HG02798 (cell line): ENCODE results near the gene OGT.
"Not testable (repeated sequence)": the region's sequence is repeated elsewhere in the genome, so short reads cannot be mapped to it uniquely, and the experiment has no call there.

Source experiments
- ATAC-seq: cut with Tn5 transposase; IDR thresholded peaks from one replicate; pipeline ENCODE4 v1.9.1; 2021; ENCODE audit warnings: mild to moderate bottlenecking; ENCODE audit not compliant: unreplicated experiment, poor library complexity

The OGT gene

DNA sequence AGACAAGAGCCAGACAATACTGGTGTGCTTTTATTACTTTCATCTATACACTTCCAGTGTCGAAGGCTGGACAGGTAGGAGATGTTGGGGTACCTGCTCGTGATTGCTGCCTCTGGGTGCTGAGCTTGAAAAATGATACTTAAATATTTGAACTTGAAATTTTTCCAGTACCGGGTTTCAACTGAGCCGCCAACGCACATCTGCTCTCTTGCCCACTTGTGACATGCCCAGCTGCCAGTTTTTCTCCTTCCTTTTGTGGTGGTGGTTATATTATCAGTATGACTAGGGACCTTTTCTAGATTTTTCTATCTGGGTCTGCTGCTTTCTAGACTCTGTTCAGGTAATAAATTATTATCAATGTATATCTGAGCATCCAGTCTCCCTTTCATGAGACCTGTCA lies 3.4 kb downstream of the OGT start:
- no peak for ATAC-seq

DNA sequence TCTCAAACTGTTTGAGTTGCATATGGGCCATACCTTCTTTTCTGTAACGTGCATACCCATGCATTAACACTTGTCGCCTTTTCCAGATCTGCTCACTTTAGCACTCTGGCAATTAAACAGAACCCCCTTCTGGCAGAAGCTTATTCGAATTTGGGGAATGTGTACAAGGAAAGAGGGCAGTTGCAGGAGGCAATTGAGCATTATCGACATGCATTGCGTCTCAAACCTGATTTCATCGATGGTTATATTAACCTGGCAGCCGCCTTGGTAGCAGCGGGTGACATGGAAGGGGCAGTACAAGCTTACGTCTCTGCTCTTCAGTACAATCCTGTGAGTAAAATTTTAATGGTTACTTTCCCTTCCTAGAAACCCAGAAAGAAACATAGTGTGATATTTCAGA lies 4.8 kb downstream of the OGT start:
- no peak for ATAC-seq

DNA sequence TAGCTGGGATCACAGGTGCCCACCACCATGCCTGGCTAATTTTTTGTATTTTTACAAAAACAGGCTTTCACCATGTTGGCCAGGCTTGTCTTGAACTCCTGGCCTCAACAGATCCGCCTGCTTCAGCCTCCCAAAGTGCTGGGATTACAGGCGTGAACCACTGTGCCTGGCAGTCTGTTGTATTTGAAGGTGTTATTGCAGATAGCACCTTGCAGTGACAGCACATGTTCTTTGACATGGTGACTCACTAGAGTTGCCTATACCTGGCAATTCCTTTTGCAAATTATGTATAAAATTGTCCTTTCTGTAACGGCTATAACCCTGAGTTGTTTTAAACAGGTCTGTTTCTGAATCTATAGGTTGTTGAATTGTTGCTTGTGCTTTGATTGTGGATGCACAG lies 7.9 kb downstream of the OGT start:
- ATAC-seq: peak; percentile 25

DNA sequence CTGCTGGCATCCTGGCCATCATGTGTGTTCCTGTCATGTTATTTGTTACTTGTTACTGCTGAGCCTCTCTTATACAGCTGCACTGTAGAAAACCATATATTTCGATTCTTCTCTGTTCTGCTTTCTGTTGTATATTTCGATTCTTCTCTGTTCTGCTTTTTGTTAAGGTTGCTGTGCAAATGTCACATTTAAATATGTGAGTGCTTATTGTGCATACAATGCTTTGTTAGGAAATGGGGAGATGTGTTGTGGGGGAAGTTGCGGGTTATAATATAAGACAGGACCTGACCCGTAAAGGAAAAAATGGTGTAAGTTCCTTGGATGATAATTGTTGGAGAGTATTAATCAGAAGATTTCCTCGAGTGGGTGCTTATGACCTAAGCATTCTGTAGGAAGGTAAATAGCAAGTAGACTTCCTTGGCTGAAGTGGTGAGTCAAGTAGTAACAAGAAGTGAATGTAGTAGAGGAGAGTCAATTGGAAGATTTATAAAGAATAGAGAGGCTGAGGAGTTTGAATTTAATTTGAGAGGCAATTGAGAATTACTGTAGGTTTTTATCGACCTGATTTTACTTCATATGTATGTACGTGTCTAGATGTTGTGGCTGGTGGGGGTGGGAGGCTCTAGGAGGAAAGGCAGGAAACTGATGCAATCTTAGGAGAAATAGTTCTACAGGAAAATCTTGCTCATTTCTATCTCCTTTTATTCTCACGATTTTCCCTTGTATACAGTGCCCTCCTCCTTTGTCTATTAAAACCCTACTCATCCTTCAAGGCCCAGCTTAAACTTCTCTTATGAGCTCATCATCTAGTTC lies 8.5 kb downstream of the OGT start:
- peak; percentile 86 for ATAC-seq

DNA sequence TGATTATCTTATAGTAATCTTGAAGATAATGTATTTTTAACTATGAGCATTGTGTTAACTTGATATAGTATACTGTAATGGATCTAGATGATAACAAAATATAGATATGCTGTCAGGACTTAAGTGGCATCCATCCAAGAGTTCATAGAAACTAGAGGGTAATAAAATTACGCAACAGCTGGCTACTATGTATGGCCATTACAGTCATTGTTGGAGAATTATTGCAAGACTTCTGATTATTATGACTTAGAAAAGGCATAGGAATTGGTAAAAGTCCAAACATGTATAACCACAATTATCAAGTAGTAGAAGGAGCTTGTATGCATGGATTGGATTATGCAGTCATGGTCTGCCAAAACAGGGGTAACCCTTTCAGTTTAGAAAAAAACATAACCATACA lies 9.5 kb downstream of the OGT start:
- no peak for ATAC-seq

DNA sequence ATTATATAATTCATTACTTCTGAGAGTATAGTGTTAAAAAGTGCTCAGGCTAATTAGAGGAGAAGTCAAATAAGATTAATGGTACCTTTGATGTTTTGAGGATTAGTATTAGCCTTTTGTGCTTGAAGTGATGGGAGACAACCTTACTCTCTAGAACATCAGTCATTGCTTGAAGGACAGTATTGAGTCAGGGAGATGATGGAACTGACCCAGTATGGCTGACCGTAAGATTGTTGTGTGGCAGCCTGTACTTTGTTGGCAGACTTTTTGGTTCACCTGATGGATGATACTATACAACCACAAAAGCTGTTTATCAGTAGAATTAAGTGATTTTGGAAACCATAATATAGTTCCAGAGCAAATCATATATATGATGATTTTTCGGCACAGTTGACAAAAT lies 9.9 kb downstream of the OGT start:
- ATAC-seq: no peak

DNA sequence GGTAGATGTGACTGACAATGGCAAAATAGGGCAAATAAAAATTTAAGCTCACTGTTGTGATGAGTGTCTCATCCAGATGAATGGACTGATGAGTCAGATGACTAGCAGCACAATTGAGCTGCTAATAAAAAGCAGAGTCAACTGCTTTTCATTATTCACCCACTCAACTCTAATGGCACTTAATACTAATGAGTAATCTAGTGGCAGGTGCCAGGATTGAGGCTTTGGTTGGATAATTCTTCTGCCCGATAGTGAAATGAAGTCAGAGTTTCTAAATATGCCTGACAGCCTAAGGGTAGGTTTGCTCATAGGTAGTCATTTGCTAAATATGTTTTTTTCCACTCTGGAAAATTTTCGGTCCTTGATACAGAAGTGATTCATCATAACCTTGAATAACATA lies 10.4 kb downstream of the OGT start:
- no peak for ATAC-seq

DNA sequence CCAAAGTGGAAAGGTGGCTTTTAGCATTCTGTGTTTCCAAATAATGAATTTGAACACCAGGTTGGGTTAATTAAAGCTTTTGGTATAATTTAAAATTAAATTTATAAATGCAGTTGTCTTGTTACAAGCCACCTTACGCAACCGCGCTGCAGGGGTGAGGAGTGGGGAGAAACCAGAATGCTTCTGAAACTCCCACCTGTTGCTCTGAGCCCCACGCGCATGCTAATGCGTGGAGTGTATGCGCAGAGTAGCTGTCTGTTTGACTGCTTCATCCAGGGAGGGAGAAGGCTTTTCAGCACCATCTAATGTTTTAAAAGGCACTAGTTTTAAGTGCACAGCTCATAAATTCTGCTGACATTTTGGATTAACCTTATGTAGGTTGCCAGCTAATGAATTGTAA lies 12.5 kb downstream of the OGT start:
- no peak for ATAC-seq

DNA sequence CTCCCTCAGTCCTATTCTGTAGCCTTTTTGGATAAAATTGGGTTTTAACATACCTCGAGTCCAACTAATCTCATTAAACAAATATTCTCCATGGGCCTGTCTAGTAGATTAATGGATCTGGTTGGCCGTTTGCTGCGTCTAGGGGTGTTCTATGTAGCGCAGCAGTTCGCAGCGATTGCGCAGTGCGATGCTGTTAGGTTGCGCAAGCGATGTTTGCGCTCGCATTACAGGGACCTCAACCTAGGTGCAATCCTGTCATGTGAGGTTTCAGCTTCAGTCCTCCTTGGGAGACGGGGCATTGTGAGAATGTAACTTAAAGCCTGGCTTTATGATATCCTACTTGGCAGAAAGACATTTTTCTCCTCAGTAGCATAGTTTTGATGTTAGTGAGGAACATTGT lies 14.0 kb downstream of the OGT start:
- ATAC-seq: no peak

DNA sequence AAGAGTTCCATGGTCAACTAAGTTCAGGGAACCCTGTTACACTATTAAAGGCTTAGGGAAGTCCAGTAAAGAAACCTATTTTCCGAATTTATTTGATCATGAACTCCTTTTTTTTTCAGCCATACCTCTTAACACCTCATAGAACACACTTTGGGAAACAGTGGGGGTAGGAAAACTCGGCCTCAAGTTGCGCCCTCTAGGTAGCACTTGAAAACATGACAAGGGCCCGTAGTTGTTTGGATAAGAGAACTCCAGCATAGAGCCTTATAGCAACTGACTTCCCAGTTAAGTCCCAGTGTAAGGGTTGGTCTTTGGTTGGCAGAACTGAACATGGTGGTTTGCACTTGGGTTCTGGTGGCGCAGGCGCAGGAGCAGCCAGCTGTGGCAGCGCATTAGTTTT lies 14.4 kb downstream of the OGT start:
- ATAC-seq: no peak

DNA sequence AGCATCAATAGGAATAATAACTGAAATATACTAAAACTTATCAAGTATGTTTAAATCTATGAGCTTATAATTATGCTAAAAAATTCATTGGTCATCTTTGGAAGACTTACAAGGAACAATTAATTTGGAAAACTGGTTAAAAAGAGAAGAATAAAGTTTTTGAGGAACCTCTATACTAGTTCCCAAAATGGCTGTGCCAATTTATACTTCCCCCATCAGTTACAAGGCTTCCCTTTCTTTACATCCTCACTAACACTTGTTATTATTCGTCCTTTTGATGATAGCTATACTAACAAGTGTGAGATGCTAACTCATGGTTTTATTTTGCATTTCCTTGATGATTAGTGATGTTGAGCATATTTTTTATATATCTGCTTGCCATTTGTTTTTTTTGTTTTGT lies 17.1 kb downstream of the OGT start:
- no peak for ATAC-seq

DNA sequence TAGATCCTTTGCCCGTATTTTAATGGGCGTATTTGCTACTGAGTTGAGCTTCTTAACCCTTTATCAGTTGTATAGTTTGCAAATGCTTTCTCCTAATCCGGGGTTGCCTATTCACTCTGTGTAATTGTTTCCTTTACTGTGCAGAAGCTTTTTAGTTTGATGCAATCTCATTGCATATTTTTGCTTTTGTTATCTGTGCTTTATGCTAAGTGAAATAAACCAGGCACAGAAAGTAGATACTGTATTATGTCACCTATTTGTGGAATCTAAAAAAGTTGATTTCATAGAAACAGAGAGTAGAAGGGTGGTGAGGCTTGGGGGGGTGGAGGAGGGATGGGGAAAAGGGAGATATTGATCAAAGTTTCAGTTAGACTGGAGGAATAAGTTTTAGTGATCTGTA lies 17.7 kb downstream of the OGT start:
- no peak for ATAC-seq

DNA sequence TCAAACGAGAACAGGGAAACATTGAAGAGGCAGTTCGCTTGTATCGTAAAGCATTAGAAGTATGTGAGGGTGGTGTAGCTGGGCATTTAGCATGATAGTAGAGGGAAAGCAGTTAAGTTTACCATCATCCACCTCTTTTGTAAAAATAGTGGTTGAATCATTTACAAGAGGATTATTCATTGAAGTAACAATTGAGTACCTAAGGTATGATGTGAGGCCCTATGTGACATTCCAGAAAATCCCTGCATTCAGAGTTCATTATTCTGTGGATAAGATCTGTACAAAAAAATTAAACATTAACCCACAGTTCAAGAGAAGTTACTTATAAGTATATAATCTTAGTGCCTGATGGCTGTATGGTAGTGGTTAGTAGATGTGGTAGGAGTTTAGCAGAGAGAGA lies 23.1 kb downstream of the OGT start:
- ATAC-seq: no peak

DNA sequence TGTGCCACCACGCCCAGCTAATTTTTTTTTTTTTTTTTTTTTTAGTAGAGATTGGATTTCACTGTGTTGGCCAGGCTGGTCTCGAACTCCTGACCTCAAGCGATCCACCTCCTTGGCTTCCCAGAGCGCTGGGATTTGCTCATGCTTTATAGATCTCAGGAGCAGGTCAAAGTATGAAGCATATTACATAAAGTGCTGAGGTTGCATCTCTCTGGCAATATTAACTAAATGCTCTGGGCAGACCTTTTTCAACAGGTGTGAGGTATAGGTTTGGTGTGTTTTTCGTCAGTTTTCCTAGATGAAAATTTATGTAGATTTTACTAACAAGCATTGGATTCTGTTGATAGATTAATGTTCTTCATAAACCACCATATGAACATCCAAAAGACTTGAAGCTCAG lies 26.0 kb downstream of the OGT start:
- ATAC-seq: no peak

DNA sequence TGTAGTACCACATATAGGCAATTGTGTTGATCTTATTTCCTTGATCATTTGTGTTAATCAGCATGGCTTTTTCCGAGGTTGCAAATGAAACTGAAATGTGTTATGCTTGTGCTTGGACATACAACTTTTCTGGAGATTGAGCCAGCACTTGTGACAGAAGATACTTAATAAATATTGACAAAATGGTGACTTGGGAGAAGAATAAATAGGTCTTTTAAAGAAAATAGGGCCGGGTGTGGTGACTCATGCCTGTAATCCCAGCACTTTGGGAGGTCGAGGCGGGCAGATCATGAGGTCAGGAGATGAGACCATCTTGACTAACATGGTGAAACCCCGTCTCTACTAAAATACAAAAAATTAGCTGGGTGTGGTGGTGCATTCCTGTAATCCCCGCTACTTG lies 26.9 kb downstream of the OGT start:
- ATAC-seq: not testable (repeated sequence)

DNA sequence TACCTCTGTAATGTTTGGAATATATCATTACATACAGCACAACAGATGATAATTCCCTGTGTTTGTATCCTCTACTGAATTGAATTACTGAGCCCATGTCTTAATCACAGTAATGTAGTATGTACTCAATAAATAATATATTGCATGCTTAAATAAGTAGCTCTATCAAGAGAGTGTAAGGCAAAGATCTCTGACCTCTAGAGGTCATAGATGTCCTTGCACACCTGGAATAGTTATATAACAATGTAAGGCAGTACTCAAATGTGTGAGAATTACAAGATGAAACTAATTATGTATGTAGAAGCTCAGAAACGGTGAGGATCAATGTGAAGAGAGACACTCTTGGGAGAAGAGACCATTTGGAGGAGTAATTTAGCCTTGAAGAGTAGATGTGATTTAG lies 31.0 kb downstream of the OGT start:
- ATAC-seq: no peak

DNA sequence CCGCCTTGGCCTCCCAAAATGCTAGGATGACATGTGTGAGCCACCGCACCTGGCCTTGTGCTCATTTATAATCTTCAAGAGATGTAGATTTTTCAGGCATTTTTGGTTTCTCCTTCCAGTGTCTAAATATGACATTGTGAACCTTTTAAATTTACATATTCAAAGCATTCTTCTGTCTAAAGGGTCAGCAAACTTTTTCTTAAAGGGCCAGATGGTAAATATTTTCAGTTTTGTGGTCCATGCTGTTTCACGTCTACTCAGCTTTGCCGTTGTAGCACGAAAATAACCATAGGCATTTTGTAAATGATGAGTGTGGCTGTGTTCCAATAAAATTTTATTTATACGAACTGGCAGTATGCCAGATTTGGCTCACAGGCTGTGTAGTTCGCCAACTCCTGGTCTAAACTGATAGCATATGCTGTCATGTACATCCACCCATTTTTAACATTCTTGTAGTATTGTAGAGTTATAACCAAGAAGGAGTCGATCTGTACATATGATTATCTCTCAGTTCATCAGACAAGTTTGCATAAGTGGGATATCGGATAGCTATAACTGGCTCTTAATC lies 32.7 kb downstream of the OGT start:
- ATAC-seq: no peak

DNA sequence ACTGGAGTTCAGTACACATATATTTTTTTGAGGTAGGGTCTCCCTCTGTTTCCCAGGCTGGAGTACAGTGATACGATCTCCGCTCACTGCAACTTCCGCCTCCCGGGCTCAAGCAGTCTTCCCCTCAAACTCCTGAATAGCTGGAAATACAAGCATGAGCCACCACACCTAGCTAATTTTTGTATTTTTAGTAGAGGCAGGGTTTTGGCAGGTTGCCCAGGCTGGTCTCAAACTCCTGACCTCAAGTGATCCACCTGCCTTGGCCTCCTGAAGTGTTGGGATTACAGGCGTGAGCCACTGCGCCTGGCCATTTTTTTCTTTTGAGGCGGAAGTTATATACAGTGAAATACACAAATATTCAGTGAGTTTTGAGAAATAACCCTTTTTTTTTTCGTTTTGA lies 38.5 kb downstream of the OGT start:
- ATAC-seq: not testable (repeated sequence)

DNA sequence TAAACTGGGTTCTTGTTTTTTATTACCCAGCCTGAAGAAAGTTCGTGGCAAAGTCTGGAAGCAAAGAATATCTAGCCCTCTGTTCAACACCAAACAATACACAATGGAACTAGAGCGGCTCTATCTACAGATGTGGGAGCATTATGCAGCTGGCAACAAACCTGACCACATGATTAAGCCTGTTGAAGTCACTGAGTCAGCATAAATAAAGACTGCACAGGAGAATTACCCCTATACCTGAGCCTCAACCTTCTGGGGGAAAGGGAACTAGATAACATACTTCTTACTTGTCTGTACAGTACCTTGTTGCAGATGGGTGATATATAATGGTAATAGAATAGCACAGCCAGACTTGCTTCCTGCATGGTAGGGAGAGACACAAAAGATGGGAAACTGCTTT lies 40.7 kb downstream of the OGT start:
- no peak for ATAC-seq

DNA sequence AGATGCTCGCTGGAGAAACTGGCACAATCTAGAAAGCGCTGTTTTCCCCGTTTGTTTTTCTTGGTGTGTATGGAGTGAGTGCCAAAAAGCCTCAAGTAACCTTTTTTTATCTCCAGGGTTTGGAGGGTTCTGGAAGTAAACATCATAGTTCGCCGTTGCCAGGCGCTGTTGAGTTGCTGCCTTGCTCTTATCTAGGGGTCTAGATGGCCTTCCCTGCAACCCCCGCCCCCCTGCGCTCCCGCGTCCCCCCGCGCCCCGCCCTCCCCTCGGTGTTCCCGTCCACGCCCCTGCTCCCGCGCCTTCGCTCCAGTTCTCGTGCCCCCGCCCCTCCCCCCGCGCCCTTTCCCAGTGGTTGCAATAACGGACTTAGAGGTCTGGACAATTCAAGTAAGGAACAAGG lies 44.8 kb downstream of the OGT start:
- no peak for ATAC-seq

DNA sequence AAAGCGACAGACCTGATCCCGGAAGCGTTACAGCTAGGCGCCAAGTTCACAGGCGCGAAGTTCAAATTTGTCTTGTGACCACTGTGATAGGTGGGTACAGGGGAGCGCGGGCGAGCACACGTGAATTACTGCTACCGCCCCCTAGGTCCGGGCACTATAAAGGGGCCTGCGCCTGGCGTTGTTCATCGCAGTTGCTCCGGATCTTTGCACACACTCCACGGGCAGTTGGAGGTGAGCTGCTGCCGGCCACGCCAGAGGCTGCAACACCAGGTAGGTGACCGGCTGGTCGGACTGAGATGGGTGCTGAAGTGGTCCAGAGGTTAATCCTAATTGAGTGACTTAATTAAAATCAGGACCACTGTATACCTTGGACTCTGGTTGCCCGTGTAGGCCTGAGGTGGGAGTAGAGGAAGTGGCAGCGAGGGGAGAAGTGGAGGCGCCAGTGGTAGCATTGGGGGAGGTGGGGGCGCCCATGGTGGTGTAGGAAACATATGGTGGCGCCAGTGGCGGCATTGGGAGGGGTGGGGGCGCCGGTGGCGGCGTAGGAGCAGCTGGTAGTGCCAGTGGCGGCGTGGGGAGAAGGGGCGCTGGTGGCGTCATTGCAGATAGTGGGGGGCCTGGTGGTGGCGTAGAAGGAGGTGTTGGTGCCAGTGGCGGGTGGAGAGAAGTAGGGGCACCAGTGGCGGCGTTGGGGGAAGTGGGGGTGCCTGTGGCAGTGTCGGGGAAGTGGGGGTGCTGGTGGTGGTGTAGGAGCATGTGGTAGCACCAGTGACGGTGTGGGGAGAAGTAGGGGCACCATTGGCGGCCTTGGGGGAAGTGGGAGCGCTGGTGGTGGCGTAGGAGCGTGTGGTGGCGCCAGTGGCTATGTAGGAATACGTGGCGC lies 45.6 kb downstream of the OGT start, which contains the start of gene GCNA:
GCNA (plus strand) TSS at position 185 of the 883 bp plus-strand sequence. CDS start 2,385 bp downstream, outside the sequence.
- no peak for ATAC-seq
